Retina (tissue), 1 donor: ENCODE results near the gene HAUS3.
"Not testable (repeated sequence)": the region's sequence is repeated elsewhere in the genome, so short reads cannot be mapped to it uniquely, and the experiment has no call there.

Experiments used
- DNase-seq: peaks from one replicate; pipeline ENCODE4 v3.0.0-alpha.2; 2016

Gene HAUS3

DNA sequence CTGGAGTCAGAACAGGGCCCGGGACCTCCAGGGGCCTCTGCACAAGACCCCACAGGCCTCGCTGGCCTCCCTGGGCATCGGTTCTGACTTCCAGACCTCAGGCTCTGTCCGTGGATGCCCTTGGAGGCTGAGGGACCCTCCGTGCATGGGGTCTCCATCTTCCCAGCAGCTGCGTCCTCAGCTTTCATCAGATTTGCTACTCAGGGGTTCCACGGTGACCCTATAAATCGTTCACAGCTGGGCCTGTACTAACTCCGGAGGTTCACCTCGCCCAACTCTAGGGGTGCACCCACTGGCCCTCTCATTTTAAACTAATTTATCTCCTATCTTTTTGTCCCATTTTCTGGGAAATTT is 33.1 kb upstream of the HAUS3 start:
- not testable (repeated sequence) for DNase-seq

DNA sequence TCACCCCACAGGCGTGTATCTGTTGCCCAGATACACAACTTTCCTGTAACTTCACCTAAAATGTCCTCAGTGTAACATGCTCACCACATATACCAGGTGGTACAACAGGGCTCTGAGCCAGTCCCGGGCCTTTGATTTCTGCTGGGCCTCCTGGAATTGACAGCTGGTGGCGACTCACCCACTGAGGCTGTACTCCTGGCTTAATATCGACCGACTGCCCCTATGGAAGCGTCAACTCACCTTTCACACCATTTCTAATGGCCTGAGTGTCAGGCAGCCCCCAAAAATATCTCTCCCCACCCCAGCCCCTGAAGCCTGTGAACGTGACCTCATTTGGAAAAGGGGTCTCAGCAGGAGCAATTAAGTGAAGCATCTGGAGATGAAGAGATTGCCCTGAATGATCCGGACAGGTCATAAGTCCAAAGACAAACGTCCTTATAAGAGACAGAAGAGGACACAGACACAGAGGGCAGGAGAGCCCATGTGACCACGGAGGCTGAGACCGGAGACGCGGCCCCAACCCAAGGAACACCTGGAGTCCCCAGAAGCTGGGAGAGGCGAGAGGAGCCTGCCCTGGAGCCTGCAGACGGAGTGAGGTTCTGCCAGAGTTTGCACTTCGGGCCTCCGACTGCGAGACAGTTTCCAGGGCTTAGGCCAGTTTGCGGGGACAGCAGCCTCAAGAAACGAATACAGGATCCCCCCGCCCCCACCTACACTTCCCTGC is 32.6 kb upstream of the HAUS3 start:
- DNase-seq, result no peak

DNA sequence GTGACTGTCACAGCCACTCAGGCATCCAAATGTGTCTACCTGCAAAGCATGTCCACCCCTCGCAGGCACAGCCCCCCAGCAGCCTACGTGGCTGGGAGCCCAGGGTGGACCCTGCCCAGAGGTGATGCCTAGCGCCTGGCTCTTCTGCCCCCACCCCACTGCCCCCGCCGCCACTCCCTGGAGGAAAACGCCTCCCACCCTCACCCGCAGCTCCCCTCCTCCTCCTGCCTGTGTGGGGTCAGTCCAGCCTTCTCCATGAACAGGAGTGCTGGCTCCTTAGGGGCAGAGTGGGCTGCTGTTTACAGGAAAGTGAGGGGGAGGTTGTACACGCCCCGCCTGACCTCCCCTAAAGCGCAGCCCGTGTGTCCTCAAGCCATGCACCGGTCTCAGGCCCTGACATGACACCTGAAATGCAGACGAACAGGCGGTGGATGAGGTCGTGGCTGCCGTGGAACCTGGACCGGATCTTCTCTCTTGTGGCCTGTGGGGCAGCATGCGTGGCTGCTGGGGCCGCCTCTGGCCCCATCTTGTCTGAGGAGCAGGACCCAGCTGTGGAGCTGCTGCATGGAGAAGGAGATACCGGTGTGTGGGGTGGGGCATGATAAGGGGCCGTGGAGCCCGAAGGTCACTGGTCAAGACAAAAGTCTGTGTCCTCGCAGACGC is 31.9 kb upstream of the HAUS3 start:
- no peak for DNase-seq

DNA sequence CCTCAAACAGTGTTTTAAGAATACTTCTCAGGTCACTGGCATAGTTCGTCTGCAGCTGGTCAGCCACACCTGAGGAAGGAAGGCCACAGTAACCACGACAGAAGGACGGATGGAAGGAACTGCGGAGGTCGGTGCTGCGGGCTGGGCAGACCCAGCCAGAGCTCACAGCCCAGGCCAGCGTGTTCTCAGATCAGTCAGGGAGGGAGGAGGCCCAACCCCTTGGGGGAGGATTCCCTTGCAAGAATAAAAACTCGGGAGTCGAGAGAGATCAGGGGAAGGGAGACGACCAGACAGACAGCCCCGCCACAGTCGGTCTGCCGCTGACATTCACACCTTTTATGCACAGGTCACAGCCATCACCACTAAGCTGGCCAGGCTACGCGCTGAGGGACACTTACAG is 31.3 kb upstream of the HAUS3 start:
- no peak for DNase-seq

DNA sequence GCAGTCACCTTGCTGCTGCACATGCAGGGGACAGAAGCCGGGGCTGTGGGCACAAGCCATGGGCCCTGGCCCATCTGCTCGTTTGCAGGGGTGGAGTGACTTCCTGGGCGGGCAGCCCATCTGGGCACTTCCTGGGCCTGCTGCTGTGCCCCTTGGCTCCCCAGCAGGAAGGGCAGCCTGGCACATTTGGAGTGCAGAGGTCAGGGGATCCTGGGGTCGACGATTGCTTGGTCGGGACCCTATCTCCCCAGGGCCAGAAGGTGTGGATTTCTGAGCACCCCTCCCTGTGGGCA is 30.9 kb upstream of the HAUS3 start:
- DNase-seq, result no peak

DNA sequence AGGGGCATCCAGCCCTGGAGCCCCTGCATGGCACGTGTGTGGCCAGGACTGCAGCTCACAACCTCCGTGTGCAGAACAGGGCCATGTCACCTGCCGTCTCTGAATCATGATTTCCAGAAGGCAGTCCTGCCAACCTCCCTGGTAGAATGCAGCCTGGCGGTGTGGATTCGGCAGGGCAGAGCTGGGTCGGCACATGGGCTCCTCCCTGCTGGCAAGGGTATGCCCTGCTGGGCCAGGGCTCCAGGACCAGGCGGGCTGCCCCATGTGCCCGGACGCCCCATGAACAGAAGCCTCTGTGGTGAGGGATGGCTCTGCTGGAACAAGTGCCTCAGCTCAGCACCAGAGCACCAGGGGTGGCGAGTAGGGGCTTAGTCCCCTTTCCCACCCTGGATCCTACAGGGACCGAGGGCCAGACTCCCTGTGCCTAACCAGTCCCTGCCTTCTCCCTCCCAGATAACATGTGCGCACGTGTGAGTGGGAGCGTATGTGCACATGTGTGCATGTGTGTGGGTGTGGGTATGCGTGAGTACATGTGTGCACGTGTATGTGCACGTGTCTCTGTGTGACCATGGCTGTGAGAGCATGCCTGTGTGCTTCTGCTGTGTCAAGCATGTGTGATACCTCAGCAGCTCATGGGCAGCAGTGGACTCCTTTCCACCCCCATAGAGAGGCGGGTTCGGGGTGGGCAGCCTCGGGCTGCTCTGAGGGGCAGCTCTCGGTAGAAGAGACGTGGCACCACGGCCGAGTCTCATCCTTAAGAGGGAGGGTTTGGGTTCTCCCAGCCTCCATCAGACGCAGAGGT is 30.3 kb upstream of the HAUS3 start:
- no peak for DNase-seq

DNA sequence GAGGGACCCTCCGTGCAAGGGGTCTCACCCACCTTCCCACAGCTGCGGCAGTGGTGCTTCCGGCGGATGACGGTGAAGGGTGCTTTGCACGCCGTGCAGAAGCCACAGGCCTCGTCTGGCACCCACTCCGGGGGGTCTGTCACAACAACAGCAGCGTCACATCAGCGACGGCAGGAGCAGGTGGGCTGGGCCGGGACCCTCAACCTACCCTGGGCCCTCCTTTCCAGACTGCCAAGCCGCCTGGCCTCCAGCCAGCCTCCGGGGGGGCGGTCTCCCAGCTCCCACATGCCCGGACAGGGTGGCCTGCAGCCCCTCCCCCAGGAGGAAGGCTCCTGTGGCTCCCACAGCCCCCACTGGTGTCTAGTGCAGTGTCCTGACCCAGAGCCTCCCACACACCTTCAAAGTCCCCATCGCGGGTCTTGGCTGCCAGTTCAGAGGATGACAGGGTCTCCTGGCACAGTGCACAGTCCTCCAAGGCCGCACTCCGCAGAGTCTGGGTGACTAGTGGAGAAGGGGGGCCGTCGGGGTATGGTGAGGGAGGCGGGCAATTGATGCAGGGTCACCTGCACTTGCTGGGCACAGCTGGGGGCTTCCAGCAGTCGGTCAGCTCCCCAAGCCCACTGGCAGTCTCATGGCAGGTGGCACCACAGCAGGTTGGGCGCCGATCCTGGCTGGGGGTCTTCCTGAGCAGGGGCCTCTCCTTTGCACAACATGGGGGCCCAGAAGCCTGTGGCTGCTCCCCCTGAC is 29.5 kb upstream of the HAUS3 start:
- DNase-seq, result no peak

DNA sequence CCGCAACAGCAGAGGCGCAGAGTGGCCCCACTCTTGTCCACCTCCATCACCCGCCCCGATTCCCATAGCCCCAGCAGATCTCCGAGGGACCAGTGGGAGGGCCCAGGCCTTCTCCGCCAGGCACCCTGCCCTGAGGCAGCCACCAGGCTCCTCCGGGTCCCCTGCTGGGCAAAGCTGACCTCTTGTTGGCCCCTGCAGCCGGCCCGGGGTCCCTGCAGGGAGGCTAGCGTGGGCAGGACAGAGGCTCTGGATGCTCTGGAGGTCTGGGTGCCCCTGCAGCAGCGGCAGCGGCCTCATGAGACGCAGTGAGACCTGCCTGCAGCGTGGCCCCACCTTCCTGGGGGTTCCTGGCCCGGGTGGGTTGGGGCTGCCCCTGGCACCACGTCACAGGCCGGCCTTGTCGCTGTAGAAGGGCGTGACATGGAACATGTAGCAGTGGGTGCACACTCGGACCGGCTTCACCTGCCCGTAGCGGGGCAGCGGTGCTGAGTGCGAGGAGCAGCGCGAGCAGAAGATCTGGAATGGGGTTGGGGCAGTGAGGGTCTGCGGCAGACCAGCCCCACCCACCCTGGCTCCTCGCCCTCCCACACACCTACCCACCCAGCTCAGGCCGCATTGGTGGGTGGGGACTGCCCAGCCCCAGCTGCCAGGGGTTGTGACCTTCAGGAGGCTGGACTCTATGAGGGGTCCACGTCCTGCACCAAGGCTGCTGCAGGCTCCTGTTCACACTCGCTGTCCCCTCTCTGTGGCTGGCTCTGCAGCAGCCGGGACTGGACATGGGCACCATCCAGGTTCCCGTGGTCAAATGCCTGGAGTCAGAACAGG is 28.6 kb upstream of the HAUS3 start:
- DNase-seq, result no peak

DNA sequence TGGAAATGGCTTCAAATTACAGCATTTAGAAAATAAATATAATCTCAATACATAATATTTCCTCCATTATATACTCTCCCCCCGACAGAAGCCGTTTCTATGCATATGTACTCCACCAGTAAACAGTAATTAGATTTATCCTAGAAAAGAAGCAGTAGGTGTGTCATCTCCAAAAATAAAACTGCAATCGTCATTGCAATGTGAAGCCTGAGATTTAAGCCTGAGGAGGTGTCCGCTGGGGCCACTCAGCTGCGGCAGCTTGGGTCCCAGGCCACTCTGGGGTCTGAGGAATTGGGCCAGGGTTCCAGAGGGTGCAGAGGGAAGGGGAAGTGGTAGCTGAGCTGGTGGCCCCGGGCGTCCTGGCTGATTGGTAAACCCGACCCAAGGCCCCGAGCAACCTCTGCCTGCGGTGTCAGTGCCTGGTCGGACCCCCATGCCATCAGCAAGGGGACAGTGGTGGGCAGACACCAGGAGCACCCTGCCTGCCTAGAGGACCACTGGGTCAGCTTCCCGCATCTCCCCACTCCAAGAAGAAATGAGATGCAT is 27.8 kb upstream of the HAUS3 start:
- no peak for DNase-seq

DNA sequence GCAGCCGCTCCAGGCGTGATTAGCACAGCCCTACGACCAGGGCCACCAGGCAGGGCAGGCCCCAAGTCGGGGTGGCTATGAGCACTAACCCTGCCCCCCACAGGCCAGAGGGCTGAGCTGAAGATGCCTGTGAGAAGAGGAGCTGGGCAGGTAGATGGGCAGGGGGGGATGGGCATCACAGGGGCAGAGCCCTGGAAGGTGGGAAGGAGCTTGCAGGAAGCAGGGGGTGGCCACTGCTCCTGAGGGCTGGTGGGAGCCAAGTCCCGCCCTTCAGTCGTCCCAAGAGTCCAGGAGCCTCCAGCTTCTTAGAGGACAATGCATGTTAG is 27.2 kb upstream of the HAUS3 start:
- no peak for DNase-seq

DNA sequence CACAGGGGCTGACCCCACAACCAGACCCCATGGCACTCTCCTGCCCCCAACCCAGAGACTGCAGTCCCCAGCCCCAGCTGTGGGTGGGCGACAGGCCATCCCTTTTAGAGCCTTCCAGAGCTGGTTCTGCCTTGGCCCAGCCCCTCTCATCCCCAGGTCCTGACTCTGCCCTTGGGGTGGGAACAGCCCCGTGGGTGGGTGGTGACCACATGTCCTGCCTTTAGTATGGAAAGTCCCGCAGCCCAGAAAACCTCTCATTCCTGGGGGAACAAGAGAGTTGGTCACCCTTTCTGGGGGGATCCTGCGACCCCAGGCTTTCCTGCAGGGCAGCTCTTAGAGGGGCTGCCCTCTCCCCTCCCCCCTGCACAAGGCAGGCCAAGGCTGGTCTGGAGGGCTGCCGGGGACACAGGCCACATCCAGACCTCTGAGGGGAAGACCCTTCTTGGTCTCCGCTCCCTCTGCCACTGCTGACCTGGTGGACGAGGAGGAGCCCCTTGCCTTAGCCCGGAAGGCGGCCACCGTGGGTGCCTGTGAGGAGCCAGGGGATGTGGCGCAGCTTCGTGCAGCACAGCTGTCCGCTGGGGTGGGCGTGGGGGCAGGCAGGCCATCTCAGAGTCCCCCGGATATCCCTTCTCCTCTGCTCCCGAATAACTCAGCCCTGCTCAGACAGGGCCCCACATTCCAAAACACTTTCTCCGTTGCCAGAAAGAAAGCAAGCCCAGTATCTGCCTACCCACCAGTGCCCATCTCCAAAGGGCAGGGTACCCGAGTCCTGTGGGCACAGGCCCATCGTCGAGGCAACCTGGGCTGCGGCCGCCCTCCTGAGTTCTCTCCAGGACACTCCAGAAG is 26.7 kb upstream of the HAUS3 start:
- DNase-seq, result no peak

DNA sequence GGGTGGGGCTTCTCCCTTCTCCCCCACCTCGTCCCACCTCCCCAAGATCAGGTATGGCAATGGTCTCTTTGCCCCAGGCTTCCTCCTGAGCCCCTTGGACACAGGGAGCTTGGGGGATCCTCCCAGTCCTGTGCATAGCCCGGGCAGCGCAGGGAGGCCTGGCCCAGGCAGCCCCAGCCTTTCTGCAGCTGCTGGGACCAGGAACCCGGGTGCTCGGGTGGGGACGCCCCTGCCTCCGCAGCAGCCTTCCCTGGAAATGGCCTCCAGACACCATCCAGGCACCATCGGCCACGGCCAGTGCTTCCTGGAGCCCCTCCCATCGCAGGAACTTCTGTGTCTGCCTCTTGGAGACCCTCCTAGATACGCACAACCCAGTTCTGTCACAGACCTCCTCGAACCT is 25.9 kb upstream of the HAUS3 start:
- DNase-seq, result no peak

DNA sequence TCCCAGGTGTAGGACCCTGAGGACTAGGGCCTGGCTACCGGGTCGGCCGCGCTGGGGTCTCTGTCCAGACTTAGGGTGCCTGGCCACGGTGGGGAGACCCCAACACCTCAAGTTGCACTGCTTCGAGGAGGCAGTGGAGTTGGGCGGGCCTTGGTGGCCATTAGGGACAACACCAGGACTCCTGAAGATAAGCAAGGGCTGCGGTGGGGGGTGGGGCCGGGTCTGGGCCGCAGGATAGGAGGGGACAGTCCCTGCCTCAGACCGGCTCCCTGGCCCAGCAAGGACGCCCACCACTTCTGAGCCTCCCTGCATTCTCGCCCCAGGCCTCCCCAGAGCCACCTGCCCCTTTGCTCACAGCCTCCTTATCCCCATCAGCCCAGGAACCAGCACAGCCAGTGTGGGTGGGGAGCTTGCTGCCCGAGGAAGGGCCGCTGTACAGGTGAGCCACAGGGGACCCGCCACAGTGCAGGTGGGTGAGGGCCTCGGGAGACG is 25.4 kb upstream of the HAUS3 start:
- no peak for DNase-seq

DNA sequence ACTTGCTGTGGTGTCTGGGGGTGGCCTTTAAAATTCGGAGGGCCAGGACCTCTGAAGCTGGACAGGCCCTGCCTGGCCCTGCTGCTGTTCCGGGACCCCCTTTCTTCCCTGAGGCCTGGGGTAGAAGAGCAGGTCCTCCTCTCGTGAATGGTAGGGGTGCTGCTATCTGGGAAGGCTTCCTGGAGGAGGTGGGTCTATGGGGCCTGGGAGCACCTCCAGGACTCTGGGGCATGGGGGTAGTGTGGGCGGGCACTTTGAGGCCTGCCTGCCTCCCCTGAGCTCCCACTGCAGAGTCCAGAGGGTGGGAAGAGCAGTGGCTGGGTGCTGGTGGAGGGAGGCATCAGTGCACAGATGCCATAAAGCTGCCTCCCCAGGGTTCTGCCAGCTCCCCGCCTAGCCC is 24.9 kb upstream of the HAUS3 start:
- DNase-seq, result no peak

DNA sequence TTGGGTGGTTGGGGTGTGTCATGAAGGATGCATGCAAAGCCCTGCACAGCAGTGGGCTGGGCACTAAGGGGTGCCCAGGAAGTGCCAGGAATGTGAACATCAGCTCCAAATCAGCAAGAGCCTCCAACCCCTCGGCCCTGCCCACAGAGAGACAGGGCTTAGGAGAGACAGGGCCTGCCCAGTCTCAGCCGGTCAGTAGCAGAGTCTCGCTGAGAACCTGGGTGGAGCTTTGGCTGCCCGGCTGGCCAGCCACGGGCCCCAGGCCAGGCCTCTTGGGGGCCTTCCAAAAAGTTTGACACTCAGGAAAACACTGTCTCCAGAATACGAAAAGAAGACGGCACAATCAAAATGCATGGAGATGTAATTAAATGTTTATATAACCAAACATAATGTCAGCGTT is 24.3 kb upstream of the HAUS3 start:
- no peak for DNase-seq

DNA sequence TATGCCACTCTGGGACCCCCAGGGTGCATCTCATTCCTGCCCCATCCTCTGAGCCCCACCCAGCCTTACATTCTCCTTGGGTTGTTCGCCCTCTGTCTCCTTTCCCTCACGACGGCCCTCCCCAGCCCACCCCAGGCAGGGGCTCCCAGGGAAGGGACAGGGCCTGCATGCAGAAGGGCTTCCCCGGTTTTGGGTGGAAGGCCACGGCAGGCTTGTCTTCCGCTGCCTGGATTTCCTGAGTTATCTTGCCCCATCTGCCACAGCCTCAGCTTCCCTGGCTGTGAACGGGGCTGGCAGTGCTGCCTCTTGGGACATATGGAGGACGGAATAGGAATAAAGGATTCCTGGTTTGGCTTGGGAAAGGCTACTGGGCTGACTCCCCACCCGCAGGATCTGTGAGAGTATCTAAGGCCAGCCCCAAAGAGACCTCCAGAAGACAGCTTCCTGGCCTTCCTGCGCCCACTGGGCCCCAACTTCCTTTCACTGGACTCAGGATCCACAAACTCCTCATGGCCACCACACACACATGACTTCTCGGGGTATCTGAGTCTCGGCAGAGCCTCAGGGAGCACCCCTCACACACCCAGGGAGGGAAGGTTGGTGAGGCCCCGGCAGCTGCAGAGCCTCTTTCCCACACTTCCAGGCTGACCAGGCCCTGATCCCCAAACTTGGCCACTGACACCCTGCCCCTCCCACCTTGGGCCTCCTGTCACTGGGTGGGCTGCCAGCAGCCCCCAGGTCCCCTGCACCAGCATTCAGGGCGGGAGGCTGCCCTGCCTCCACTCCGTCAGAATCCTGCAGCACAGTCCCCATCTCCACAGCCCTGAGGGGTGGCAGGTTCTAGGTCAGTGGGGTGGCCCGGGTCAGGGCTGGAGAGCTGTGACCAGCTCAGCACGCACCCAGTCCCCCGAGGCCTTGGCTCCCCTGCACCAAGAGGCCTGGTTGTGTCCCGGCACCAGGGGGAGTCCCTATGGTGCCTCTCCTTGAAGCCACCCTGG is 23.5 kb upstream of the HAUS3 start:
- no peak for DNase-seq

DNA sequence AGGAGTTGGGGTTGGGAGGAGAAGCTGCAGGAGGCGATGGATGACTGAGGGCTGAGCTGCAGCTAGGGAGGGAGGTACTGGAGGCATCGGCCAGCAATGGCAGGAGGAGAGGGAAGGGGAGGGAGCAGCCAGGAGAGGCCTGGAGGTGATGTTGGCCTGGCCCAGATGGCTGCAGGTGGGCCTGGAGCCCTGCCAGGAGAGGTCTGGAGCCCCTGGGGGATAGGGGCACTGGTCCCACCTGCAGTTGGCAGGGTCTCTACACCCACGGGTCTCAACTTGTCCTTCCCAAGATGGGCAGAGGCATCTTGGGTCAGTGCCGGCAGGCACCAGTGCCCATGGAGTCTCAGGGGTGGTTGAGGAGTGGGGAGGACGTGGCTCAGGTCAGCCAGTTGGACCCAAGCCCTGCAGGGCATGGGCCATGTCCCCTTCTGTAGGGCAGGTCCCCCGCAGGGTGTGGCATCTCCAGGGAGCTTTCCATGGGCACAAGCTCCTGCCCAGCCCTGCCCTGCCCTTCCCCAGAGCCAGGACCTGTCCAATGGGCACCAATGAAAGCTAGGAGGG is 22.6 kb upstream of the HAUS3 start:
- DNase-seq, result no peak

DNA sequence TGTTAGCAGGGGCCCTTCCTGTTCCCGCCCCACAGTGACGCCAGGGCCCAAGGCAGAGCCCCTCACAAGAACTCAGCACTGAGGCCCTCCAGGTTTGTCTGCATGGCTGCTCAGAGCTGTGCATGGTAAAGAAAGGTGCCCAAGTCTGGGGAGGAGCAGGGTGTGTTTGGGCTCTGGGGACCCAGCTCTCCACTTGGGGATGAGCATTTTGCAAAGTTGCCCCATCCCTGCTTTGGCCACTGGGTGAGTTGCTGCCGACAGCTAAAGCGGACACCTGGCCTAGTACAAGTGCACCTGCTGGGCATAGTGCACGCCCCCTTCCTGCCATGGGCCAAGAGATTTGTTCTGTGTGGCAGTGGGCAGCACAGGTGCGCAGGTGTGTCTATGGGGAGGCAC is 22.0 kb upstream of the HAUS3 start:
- DNase-seq, result no peak

DNA sequence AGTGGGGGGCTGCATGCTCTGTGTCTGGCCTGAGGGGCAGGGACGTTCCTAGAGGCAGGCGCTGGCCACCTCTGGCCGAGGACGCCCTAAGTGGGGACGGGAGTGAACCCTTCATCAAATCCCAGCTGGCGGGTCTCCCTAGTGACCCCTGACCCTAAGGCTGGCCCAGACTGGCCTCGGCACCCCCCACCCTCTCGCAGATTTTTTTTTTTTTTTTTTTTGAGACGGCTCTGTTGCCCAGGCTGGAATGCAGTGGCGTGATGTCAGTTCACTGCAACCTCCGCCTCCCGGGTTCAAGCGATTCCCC is 21.0 kb upstream of the HAUS3 start:
- no peak for DNase-seq
